Measurements from ENCODE around the gene GLS.
"Not testable (repeated sequence)": the region's sequence is repeated elsewhere in the genome, so short reads cannot be mapped to it uniquely, and the experiment has no call there.

Gene GLS

GRCh38 chr2:190973726-190974628, 93.4 kb downstream of the GLS start:
- DNase-seq = no peak

DNA sequence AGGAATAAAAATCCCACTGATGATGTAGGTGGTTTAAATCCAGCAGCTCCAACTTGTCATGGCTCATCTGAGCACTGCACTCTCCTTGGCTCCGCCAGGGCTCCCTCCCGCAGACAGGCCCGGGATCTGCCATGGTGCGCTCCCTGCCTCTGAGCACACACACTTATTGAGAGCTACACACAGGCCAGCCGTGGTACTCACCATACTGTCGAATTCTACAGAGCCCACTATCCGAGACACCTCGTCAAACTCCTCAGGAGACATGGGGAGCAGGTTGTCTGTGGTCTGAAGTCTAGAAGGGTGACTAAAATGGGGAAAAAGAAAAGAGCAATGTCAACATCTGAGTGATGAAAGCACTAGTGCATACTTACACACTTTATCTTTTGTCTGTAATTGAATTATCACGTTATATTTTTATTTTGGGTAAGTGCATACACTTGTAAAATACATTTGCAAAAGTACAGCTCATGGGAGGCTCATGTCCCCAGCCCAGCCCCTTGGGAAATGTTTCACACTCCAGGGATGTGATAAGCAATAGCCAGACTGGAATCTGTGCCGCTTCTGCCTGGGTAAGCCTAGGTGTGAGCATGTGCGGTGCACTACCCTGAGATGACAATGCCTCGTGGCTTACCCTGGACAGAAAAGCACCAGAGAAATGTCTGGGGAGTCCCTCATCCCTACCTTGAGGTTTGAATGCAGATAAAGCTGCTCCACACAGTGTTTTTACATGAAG, 94.2 kb downstream of the GLS start:
- no peak for DNase-seq

- no peak for DNase-seq
Observed at GRCh38 chr2:190976521-190976920, 95.9 kb downstream of the GLS start.

DNA sequence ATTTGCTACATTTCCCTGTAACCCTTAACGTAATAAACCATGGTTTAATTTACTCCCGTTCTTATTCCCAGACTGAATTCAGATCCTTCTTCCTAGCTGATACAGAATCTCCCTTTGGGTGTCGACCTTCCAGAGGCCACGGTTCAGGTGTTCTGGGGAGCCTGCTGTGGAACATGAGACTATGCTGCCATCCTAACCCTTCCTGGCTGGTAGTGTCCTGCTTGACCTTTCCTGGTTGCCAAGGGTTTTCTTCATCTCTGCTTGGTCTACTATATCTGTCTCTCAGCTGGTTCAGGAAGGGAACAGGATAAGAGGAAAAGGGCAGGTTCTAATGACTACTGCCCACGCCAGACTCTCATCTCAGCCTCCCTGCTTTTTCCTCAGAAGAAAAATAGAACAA, 96.9 kb downstream of the GLS start:
- DNase-seq = no peak

- no peak for DNase-seq
Observed at GRCh38 chr2:190978389-190979053, 97.9 kb downstream of the GLS start.

DNA sequence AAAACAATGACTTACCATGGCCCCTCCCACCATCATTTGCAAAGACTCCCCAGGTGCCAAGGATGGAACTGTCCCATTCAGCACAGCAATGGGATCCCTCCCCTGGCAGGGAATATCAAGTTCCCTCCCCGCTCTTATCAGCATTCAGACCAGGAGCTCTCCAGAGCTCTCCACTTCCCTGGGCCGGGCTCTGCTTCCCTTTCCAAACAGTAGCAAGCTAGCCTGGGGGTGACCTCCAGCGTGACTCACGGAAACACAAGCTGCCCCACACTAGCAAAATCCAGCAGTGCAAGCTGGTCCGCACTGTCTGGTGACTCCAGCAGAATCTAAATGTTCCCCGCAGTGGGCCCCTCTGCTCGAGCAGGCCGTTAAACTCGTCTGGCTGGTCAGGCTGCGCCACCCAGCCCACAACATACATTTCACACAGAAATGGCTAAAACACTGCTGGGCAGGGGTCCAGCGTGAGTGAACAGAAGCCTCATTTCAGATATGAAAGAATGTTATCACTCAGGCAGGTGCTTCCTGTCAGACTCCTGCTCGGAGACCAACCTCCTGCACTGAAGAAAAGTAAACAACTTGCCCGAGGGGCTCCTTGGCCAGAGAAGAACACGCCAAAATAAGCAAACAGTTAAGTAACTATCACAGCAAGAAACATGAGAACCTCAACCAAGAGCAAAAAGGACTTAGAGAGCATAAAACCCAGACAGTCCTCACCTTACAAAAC, 99.4 kb downstream of the GLS start:
- no peak for DNase-seq

DNA sequence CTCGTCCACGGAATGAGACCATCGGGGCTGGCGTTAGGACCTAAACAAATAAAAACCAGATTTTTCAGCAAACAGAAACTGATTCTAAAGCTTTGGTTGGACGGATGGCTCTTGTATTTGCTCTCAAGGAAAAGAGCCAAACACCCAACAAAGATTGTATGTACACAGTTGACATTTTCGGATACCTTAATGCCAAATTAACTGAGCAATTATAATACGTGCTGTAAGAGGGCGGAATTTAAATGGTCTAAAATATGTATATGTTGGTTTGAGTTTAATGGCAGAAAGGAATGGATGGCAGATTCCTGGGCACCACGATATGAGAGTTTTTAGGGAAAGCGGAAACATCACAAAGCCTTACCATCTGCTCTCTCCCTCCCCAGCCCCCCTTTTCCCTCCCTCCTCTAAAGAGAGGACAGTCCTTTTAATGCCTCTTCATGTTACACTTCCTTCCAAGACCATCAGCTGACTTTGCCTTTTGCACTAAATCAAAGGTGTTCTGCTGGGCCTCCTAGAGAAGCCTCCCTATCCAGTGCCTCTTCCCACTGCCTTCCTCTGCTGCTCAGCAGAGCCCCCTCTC, 100.1 kb downstream of the GLS start:
- DNase-seq = no peak

- no peak for DNase-seq
Observed at GRCh38 chr2:190981333-190981732, 100.7 kb downstream of the GLS start.

DNA sequence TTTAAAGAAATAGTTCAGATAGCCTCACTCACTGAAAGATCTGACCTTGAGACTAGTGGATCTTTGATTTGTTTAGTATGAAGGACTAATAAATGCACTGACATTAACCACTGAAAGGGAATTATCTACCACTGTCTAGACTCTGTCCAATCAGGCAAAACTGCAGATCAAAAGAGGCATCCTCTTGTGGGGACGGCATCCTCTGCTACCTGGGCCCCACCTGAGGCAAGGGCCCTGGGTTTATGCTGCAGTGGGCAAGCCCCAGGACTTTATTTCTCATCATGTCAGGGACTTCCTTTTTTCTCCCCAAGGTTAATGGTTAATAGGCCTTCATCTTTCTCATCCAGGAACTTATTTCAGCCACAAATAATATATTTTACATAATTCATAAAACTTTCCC, 101.1 kb downstream of the GLS start:
- DNase-seq = no peak

- no peak for DNase-seq
Observed at GRCh38 chr2:190982262-190983034, 101.8 kb downstream of the GLS start.

- no peak for DNase-seq
Observed at GRCh38 chr2:190984595-190984994, 104.0 kb downstream of the GLS start.

GRCh38 chr2:190986221-190986953, 105.8 kb downstream of the GLS start:
- no peak for DNase-seq

DNA sequence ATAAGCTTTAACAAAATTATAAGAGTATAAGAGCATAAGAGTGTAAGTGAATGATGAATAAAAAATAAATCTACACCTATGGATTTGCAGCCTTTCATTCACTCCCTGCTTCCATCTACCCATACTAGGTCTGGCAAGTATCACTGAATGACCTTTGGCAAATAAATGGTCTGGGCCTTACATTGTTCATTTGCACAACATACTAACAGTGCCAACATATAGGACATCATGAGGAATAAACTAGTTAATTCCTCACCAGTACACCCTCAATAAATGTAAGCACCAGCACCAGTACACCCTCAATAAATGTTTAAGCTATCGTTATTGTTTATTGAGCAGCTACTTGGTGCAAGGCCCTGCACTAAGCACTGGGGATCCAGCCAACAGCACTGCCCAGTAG, 106.5 kb downstream of the GLS start:
- DNase-seq = no peak

GRCh38 chr2:190987938-190988337, 107.3 kb downstream of the GLS start:
- DNase-seq = no peak

DNA sequence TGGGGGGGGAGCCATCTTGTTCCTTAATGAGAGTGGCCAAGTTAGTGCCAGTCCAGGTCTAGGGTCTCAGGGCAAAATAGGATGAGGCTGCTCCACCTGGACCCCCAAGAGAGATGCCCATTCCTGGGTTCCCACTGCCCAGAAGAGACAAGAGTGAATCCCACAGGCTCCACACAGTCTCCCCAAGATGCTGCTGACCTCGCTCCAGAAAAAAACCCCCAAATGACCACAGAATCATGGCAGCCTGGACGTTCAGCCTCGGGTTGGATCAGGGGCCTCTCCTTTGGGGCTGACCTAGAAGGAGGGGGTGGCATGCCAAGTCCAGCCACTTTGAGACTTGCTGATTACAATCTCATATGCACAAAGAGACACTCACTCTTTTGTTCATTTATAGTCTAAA, 108.3 kb downstream of the GLS start:
- no peak for DNase-seq

- DNase-seq = no peak
Observed at GRCh38 chr2:190990132-190990531, 109.5 kb downstream of the GLS start.

GRCh38 chr2:190993292-190993643, 112.6 kb downstream of the GLS start:
- no peak for DNase-seq

- DNase-seq = no peak
Observed at GRCh38 chr2:190994148-190994547, 113.5 kb downstream of the GLS start.

GRCh38 chr2:190995315-190995714, 114.7 kb downstream of the GLS start:
- DNase-seq = not testable (repeated sequence)

DNA sequence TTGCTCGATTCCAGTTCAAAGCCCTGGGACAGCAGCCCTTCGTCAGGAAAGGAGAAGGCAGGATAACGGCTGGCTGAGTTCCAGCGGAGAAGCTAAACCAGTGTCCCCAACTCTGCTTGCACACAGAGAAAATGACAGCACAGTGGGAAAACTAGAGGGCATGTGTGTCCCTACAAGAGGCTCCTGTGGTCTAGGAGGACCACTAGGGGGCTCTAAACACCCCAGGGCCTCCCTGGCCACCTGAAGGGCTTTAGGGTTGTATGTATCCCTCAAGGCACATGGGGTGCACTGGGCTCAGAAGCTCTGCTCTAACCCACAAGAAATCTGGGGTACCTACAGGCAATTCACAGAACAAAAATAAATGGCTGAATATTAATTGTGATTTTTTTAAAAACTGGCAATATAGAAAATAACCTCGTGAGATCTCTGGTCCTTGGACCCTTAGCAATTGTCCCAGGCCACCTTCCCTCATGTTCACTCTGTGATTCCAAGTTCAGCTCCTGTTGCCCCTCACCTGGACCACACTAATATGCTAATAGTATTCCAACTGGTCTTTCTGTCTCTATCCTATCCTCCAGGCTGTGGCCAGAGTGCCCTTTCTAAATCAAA, 115.8 kb downstream of the GLS start:
- no peak for DNase-seq

GRCh38 chr2:190996947-190997346, 116.3 kb downstream of the GLS start:
- no peak for DNase-seq

Measured in activated T-cell treated with anti-CD3 and anti-CD28 coated beads for 4 hours (primary cell).